ENCODE data around the gene FSCN2.
A peak's percentile ranks its signal among the peaks of the same experiment; 100 is the strongest.
"Not testable (repeated sequence)": the region's sequence is repeated elsewhere in the genome, so short reads cannot be mapped to it uniquely, and the experiment has no call there.

Gene FSCN2

DNA sequence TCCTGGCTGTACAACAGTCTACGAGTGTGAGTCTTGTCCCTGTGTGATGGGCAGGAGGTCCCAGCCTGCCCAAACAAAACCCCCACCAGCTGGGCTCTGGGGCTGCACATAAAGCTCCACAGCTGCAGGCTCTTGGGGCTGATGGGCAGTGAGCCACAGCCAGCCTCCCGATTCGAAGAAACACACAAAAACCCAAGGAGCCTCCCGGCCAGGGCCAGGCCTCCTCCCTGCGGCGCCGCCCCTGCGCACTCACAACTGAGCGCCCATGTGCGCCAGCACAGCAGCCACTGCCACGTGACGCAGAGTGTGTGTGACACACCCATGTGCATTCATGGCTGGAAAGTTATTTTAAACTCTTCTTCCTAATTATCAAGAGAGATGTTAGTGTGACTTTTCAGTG, 54.6 kb downstream of the FSCN2 start:
- Mint-ChIP-seq H3K36me3 (peaks cover 63 to 70% of the 10 kb centered on the region in 2 donors), H3K27ac (peak overlapping the region; percentile 79), H3K27me3 (no peaks in the 10 kb centered on the region), H3K4me3 (no peak overlapping the region), H3K9me3 (no peaks in the 10 kb centered on the region), H3K4me1 (peaks cover 14 to 16% of the 10 kb centered on the region in 2 donors)
- ATAC-seq (replicated peaks) (no peak), DNase-seq (no peak)

DNA sequence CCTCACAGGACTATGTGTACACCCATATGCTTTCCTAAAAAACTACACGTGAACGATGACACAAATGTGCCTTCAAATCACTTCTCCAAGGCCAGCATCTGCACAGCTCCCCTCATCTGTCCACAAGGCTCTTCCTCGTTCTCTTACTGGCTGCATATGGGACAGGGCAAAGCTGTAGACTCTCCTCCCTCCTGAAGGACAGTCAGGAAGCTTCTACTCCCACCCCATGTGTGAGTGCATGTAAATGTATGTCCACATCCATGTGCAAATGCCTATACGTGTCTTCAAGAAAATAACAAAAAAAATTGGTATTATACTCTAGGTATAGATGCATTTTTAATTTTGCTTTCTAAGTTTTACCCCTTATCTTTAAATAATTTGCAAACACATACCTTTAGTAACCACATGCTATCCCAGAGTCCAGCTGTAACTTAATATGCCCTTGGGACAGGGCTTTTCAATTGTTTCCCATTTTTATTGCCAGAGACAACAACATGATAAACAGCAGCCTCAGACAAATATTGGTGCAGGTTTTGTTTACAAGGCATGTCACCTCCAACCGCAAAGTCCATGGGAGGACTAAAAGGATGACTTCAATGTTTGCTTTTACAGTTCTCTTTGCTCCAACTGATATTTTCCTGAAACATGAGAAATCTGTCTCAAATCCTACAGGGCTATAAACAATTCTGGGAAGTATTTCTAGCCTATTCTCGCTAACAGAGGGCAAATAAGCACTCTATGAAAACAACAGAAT, 55.6 kb downstream of the FSCN2 start:
- DNase-seq: no peak
- Mint-ChIP-seq H3K9me3 (no peaks in the 10 kb centered on the region), H3K4me3 (no peak overlapping the region), H3K27ac (peak overlapping the region; percentile 79), H3K4me1 (peaks cover 10 to 14% of the 10 kb centered on the region in 2 donors), H3K27me3 (no peaks in the 10 kb centered on the region), H3K36me3 (peaks cover 63 to 71% of the 10 kb centered on the region in 2 donors)
- no peak for ATAC-seq (replicated peaks)

DNA sequence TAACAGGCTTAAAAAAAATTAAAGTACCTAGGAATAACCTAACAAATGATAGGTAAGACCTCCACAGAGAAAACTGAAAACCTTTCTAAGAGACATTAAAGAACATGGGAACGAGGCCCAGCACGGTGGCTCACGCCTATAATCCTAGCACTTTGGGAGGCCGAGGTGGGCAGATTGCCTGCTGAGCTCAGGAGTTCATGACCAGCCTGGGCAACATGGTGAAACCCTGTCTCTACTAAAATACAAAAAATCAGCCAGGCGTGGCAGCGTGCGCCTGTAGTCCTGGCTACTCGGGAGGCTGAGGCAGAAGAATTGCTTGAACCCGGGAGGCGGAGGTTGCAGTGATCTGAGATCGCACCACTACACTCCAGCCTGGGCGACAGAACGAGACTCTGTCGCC, 56.6 kb downstream of the FSCN2 start:
- H3K4me1 Mint-ChIP-seq: not testable (repeated sequence)
- peaks cover 62 to 73% of the 10 kb centered on the region in 2 donors for H3K36me3 Mint-ChIP-seq

GRCh38 chr17:81586096-81586495, 57.9 kb downstream of the FSCN2 start:
- ATAC-seq (replicated peaks) (no peak), DNase-seq (no peak)
- no peaks in the 10 kb centered on the region for H3K9me3 Mint-ChIP-seq
- peaks cover 52 to 69% of the 10 kb centered on the region in 2 donors for H3K36me3 Mint-ChIP-seq
- no peak overlapping the region for H3K4me3 Mint-ChIP-seq
- peak overlapping the region; percentile 59 for H3K27ac Mint-ChIP-seq
- no peaks in the 10 kb centered on the region for H3K27me3 Mint-ChIP-seq
- no peaks in the 10 kb centered on the region for H3K4me1 Mint-ChIP-seq

More for the DNA sequence above, 56.6 kb downstream of the FSCN2 start:
- H3K4me3 Mint-ChIP-seq; H3K9me3 Mint-ChIP-seq; H3K27me3 Mint-ChIP-seq; H3K27ac Mint-ChIP-seq; ATAC-seq (replicated peaks); DNase-seq: not testable (repeated sequence)

All from stimulated activated naive B cell treated with anti-CD40 and anti-IgM and Interleukin-4, amounts not matched to agents 10 μg/mL and 1 μg/mL and 100 μg/mL, for 72 hours (primary cell).